ENCODE results near the gene CDC42BPB.

GRCh38 chr14:102954081-102954789 is 103.1 kb downstream of the CDC42BPB start:
- TF ChIP-seq CTCF (conservative IDR thresholded peaks at IDR 0.05 in 1 of 2, IDR thresholded peaks at IDR 0.05 in 1 of 2; ENCODE audit: low read depth in 1 of 2, low read length in 2 of 2) (no peak), EZH2 (IDR thresholded peaks at IDR 0.05; ENCODE audit: low read length, missing control alignments) (no peak)

All from fibroblast of lung (primary cell).